ENCODE measurements around the gene ADAMTSL3.

The ADAMTSL3 gene

DNA sequence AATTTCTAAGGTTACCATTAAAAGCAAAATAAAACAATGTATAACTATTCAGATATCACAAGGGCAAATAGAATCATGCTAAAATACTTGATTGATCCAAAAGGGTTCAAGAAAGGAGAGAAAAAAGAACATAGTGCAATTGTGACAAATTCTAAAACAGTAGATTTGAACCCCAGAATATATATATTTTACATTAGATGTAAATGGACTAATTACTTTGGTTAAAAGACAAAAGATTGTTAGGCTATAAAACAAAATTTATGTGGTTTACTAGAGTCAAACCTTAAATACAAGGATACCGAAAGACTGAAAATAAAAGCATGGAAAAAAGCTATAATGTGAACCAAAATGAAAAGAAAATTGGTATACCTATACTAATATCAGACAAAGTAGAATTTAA, 129.3 kb downstream of the ADAMTSL3 start:
- no peak for TF ChIP-seq POLR2AphosphoS5 (IDR thresholded peaks at IDR 0.05; ENCODE audit: low read depth, low read length)
- no peak for TF ChIP-seq FOXP2 (optimal IDR thresholded peaks at IDR 0.05; ENCODE audit: borderline replicate concordance, extremely low read depth, extremely low read length, insufficient read depth)

DNA sequence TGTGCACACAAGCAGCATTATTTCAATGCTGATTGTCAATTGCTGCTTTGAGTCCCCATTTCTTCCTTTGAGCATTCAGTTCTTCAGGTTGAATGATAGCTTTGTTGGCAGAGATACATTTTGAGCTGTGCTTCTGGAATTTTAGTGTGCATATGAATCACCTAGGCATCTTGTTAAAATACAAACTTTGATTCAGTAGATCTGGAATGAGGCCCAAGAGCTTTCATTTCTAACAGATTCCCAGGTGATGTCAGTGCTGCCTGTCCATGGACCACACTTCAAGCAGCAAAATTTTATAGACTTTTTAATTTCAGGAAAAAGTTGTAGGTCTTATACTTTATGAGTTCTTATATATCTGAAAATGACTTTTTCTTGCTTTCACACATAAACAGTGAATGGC, 131.1 kb downstream of the ADAMTSL3 start:
- TF ChIP-seq SIN3A (IDR thresholded peaks at IDR 0.05; ENCODE audit: borderline replicate concordance, insufficient read depth, low read length): no peak
- no peak for TF ChIP-seq POLR2AphosphoS5 (IDR thresholded peaks at IDR 0.05; ENCODE audit: low read depth, low read length)
- no peak for TF ChIP-seq FOXP2 (optimal IDR thresholded peaks at IDR 0.05; ENCODE audit: borderline replicate concordance, extremely low read depth, extremely low read length, insufficient read depth)
- TF ChIP-seq, protein P1, sequence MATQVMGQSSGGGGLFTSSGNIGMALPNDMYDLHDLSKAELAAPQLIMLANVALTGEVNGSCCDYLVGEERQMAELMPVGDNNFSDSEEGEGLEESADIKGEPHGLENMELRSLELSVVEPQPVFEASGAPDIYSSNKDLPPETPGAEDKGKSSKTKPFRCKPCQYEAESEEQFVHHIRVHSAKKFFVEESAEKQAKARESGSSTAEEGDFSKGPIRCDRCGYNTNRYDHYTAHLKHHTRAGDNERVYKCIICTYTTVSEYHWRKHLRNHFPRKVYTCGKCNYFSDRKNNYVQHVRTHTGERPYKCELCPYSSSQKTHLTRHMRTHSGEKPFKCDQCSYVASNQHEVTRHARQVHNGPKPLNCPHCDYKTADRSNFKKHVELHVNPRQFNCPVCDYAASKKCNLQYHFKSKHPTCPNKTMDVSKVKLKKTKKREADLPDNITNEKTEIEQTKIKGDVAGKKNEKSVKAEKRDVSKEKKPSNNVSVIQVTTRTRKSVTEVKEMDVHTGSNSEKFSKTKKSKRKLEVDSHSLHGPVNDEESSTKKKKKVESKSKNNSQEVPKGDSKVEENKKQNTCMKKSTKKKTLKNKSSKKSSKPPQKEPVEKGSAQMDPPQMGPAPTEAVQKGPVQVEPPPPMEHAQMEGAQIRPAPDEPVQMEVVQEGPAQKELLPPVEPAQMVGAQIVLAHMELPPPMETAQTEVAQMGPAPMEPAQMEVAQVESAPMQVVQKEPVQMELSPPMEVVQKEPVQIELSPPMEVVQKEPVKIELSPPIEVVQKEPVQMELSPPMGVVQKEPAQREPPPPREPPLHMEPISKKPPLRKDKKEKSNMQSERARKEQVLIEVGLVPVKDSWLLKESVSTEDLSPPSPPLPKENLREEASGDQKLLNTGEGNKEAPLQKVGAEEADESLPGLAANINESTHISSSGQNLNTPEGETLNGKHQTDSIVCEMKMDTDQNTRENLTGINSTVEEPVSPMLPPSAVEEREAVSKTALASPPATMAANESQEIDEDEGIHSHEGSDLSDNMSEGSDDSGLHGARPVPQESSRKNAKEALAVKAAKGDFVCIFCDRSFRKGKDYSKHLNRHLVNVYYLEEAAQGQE (IDR thresholded peaks at IDR 0.05; ENCODE audit: insufficient read depth in 1 of 2, low read depth in 2 of 2, low read length in 2 of 2): no peak
- TF ChIP-seq TAF1 (IDR thresholded peaks at IDR 0.05; ENCODE audit: borderline replicate concordance, insufficient read depth, low read length): no peak

DNA sequence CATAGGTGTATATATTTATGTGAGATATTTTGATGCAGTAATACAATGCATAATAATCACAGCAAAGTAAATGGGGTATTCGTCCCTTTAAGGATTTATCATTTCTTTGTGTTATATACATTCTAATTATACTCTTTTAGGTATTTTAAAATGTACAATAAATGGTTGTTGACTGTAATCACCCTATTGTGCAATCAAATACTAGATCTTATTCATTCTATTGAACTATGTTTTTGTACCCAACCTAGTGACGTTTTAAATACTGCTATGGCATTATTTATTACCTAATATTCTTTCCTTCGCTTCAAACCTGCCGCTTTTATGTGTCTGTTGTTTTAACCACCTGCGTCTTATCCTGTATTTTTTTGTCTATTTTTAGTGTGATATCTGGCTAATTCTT, 132.4 kb downstream of the ADAMTSL3 start:
- TF ChIP-seq FOXP2 (optimal IDR thresholded peaks at IDR 0.05; ENCODE audit: borderline replicate concordance, extremely low read depth, extremely low read length, insufficient read depth) (no peak), SIN3A (IDR thresholded peaks at IDR 0.05; ENCODE audit: borderline replicate concordance, insufficient read depth, low read length) (no peak), POLR2AphosphoS5 (IDR thresholded peaks at IDR 0.05; ENCODE audit: low read depth, low read length) (no peak), TAF1 (IDR thresholded peaks at IDR 0.05; ENCODE audit: borderline replicate concordance, insufficient read depth, low read length) (no peak)
- TF ChIP-seq, protein P1 (IDR thresholded peaks at IDR 0.05; ENCODE audit: insufficient read depth in 1 of 2, low read depth in 2 of 2, low read length in 2 of 2): no peak

DNA sequence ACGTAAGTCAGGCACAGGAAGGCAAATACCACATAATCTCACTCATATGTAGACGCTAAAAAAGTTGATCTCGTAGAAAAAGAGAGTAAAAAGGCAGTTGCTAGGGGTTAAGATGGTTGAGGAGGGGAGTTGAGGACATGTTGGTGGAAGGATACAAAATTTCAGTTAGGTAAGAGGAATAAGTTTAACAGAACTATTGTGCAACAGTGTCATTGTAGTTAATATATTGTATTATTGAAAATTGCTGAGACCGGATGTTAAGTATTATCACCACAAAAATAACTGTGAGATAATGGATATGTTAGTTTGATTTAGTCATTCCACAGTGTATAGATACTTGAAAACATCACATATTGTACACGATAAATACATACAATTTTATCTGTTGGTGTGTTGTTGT, 139.1 kb downstream of the ADAMTSL3 start:
- TF ChIP-seq POLR2AphosphoS5 (IDR thresholded peaks at IDR 0.05; ENCODE audit: low read depth, low read length) (no peak), TAF1 (IDR thresholded peaks at IDR 0.05; ENCODE audit: borderline replicate concordance, insufficient read depth, low read length) (no peak), FOXP2 (optimal IDR thresholded peaks at IDR 0.05; ENCODE audit: borderline replicate concordance, extremely low read depth, extremely low read length, insufficient read depth) (no peak), SIN3A (IDR thresholded peaks at IDR 0.05; ENCODE audit: borderline replicate concordance, insufficient read depth, low read length) (no peak)
- TF ChIP-seq, protein P1 (IDR thresholded peaks at IDR 0.05; ENCODE audit: insufficient read depth in 1 of 2, low read depth in 2 of 2, low read length in 2 of 2): no peak

DNA sequence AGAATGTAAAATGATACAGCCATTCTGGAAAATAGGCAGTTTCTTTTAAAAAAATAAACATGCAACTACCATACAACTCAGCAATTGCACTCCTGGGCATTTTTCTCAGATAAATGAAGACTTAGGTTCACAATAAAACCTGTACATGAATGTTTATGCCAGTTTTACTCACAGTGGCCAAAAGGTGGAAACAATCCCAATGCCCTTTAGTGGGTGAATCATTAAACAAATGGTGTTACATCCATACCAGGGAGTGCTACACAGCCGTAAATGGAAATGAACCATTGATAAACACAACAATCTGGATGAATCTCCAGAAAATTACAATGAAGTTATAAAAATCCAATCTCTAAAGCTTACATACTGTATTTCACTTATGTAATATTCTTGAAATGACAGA, 140.3 kb downstream of the ADAMTSL3 start:
- TF ChIP-seq, protein P1 (IDR thresholded peaks at IDR 0.05; ENCODE audit: insufficient read depth in 1 of 2, low read depth in 2 of 2, low read length in 2 of 2): no peak
- TF ChIP-seq POLR2AphosphoS5 (IDR thresholded peaks at IDR 0.05; ENCODE audit: low read depth, low read length) (no peak), TAF1 (IDR thresholded peaks at IDR 0.05; ENCODE audit: borderline replicate concordance, insufficient read depth, low read length) (no peak), SIN3A (IDR thresholded peaks at IDR 0.05; ENCODE audit: borderline replicate concordance, insufficient read depth, low read length) (no peak), FOXP2 (optimal IDR thresholded peaks at IDR 0.05; ENCODE audit: borderline replicate concordance, extremely low read depth, extremely low read length, insufficient read depth) (no peak)

Measured in PFSK-1 (cell line).